Pancreas (tissue), 10 donors: Measurements from ENCODE around the gene CRHR1. TPM values are rescaled to one million over a fixed set of nuclear protein-coding genes. Genes with fewer than 3 reads are reported as not detected.

Experiments used
- ATAC-seq, 4 donors: fragments of 200-7000 bp; cut with Tn5 transposase; one replicate each; pipeline versions ENCODE4 v1.8.0 to v1.9.1; 2020; ENCODE audit warnings: mild to moderate bottlenecking in 4 of 4, moderate library complexity in 4 of 4
- DNase-seq, 6 donors: peaks; one replicate each; pipeline ENCODE4 v3.0.0-alpha.2; 2020
- FAIRE-seq: peaks from 2 replicates; lab custom pipeline; 2012; peaks lifted over from hg19 to GRCh38; lab: Jason Lieb, UNC
- H3K27ac ChIP-seq, 4 donors: fragments of 200-600 bp; sonication (generic); 1 replicate in 3 of 4; 2 replicates in 1 of 4; pipeline versions ENCODE4 v1.5.0 to v1.8.0; 2020
- H3K27me3 ChIP-seq, 4 donors: fragments of 200-600 bp; one replicate each; pipeline ENCODE4 v1.8.0; 2021
- H3K36me3 ChIP-seq, 3 donors: fragments of 200-600 bp; sonication (generic) in 1 of 3; one replicate each; pipeline versions ENCODE4 v1.5.0 to v1.8.0; 2020 to 2021
- H3K4me1 ChIP-seq, 3 donors: fragments of 200-600 bp; one replicate each; pipeline ENCODE4 v1.8.0; 2021
- H3K4me3 ChIP-seq, 4 donors: fragments of 200-600 bp; sonication (generic) in 2 of 4; one replicate each; pipeline versions ENCODE4 v1.5.0 to v1.8.0; 2020 to 2021
- H3K9me3 ChIP-seq, 4 donors: fragments of 200-600 bp; one replicate each; pipeline ENCODE4 v1.8.0; 2021
- CTCF ChIP-seq, 4 donors: fragments of 200-600 bp; sonication (generic) in 3 of 4; IDR thresholded peaks; one replicate each; pipeline versions ENCODE4 v1.5.0 to v1.8.0; 2021; ENCODE audit warnings: antibody characterized with exemption in 4 of 4
- WGBS, 2 donors: extraction: QIAGEN DNeasy Blood & Tissue Kit; methylation state at CpG; one replicate each; pipeline ENCODE4 v1.1.7; 2013; 5-methylcytosine and 5-hydroxymethylcytosine counted together
- intact Hi-C, 3 donors: fragments of 100-400 bp; cut with DNase I; formaldehyde crosslinking; loops; one replicate each; pipeline versions ENCODE4 v1.11.1 to v1.14.2; 2022
- polyA plus RNA-seq, 2 donors: library from polyadenylated mRNA; stranded (reverse); fragments of 200-250 nt; gene quantifications; one replicate each; pipeline ENCODE4 v1.2.3, GENCODE V29; 2013
- total RNA-seq, 6 donors: library from RNA; stranded (reverse); fragmentation: NEBNext Ultra II Directional in 4 of 6; extraction: Animal tissue kit (Norgen Biotek cat#: 25700) in 4 of 6; gene quantifications; one replicate each; pipeline versions ENCODE4 v1.2.1 to v1.2.4, GENCODE V29; 2021 to 2023
- donor health status: healthy with polysubstance abuse.
- donor health status: DM: no; HTN: no; CAD: no; lungs with moderate emphysema.
- donor health status: DM: no; HTN: no; CAD: no.
- donor health status: control.
- donor health status: control.
- donor health status: Bipolar disorder and iron deficiency.
- donor health status: DM: yes; HTN: yes; CAD: no.
- donor health status: DM: no; HTN: no; CAD: no.
- donor health status: DM: no; HTN: no; CAD: no.
- donor health status: DM: yes; HTN: yes; CAD: no.

The CRHR1 gene
- total and polyA plus RNA-seq, 8 donors: 0.13 to 0.31 TPM; not detected in 6

GRCh38 chr17:45839442-45839841 lies 55.3 kb downstream of the CRHR1 start:
- DNase-seq (no peak), FAIRE-seq (no peak), ATAC-seq (no peak)
- intact Hi-C loops: no loop called here
- no peak overlapping the region for H3K4me3 ChIP-seq
- H3K27me3 ChIP-seq: no peaks in the 10 kb centered on the region
- no peaks in the 10 kb centered on the region for H3K36me3 ChIP-seq
- TF ChIP-seq CTCF (IDR thresholded peaks at IDR 0.05): no peak
- H3K27ac ChIP-seq: no peak overlapping the region
- H3K4me1 ChIP-seq: no peaks in the 10 kb centered on the region
- WGBS, 2 donors: 67 to 79% methylated on average over 4 of the region's 4 CpGs
- H3K9me3 ChIP-seq: no peaks in the 10 kb centered on the region

- no peak for ATAC-seq
- FAIRE-seq: no peak
Measured at GRCh38 chr17:45841186-45841585, 57.1 kb downstream of the CRHR1 start.

GRCh38 chr17:45841883-45842525 lies 57.9 kb downstream of the CRHR1 start:
- no peak overlapping the region for H3K4me3 ChIP-seq
- DNase-seq (peak in 1 of 6 donors; percentile 21), FAIRE-seq (no peak), ATAC-seq (peak in 2 of 4 donors; percentile 59 to 64)
- H3K9me3 ChIP-seq: no peaks in the 10 kb centered on the region
- TF ChIP-seq CTCF (IDR thresholded peaks at IDR 0.05): no peak
- H3K36me3 ChIP-seq: no peaks in the 10 kb centered on the region
- H3K4me1 ChIP-seq: no peaks in the 10 kb centered on the region
- 51% methylated on average over 7 of the region's 7 CpGs for WGBS, 2 donors
- H3K27me3 ChIP-seq: no peaks in the 10 kb centered on the region
- intact Hi-C loops: no loop called here
- no peak overlapping the region for H3K27ac ChIP-seq

More at GRCh38 chr17:45841186-45841585, 57.1 kb downstream of the CRHR1 start:
- Histone ChIP-seq H3K36me3 (no peaks in the 10 kb centered on the region), H3K27me3 (no peaks in the 10 kb centered on the region), H3K9me3 (no peaks in the 10 kb centered on the region), H3K4me1 (no peaks in the 10 kb centered on the region), H3K27ac (no peak overlapping the region), H3K4me3 (no peak overlapping the region)
- intact Hi-C loops: no loop called here
- DNase-seq: no peak
- WGBS, 2 donors: 63 to 73% methylated on average over 9 of the region's 9 CpGs
- no peak for TF ChIP-seq CTCF (IDR thresholded peaks at IDR 0.05)

GRCh38 chr17:45843722-45844121 lies 59.6 kb downstream of the CRHR1 start:
- Histone ChIP-seq H3K4me3 (no peak overlapping the region), H3K36me3 (no peaks in the 10 kb centered on the region), H3K27ac (no peak overlapping the region), H3K4me1 (no peaks in the 10 kb centered on the region), H3K27me3 (no peaks in the 10 kb centered on the region), H3K9me3 (no peaks in the 10 kb centered on the region)
- no peak for ATAC-seq
- no peak for FAIRE-seq
- WGBS, 2 donors: 80 to 81% methylated on average over 4 of the region's 4 CpGs
- DNase-seq: peak in 1 of 6 donors; percentile 20
- no peak for TF ChIP-seq CTCF (IDR thresholded peaks at IDR 0.05)
- intact Hi-C loops: no loop called here

- no peak within 1 kb of the TSS for H3K4me3 ChIP-seq
- WGBS, 2 donors: 71 to 76% methylated on average over 22 to 25 of the region's 25 CpGs
- H3K36me3 ChIP-seq: no peaks in the 10 kb centered on the region
- DNase-seq: peak in 2 of 6 donors; percentile 56 to 65
- no peak within 1 kb of the TSS for H3K27ac ChIP-seq
- H3K4me1 ChIP-seq: no peaks in the 10 kb centered on the region
- intact Hi-C loops: no loop called here
- ATAC-seq: no peak
- no peaks in the 10 kb centered on the region for H3K9me3 ChIP-seq
- FAIRE-seq: no peak
- TF ChIP-seq CTCF (IDR thresholded peaks at IDR 0.05): no peak
- no peaks in the 10 kb centered on the region for H3K27me3 ChIP-seq
Measured at GRCh38 chr17:45844695-45845375, 60.7 kb downstream of the CRHR1 start, which contains the start of gene SPPL2C. TSS of gene SPPL2C (plus strand) at chr17:45844881. CDS start at chr17:45844907, 26 bp downstream.
